Kidney (tissue), 14 donors: ENCODE measurements around the gene TMEM179. TPM values are rescaled to one million over a fixed set of nuclear protein-coding genes. Genes with fewer than 3 reads are reported as not detected.

Source experiments
- DNase-seq, 5 donors: peaks; one replicate each; pipeline ENCODE4 v3.0.0-alpha.2; 2013 to 2020
- FAIRE-seq: peaks from 2 replicates; lab custom pipeline; 2012; peaks lifted over from hg19 to GRCh38; lab: Jason Lieb, UNC
- H3K27ac ChIP-seq, 2 donors: one replicate each; pipeline ENCODE4 v1.7.0; 2013; ENCODE audit warnings: low read depth in 2 of 2, low read length in 2 of 2, inconsistent platforms in 1 of 2
- H3K27me3 ChIP-seq: one replicate; pipeline ENCODE4 v1.7.1; 2013; ENCODE audit warnings: low read length, inconsistent platforms; ENCODE audit not compliant: control insufficient read depth, insufficient read depth
- H3K36me3 ChIP-seq, 3 donors: one replicate each; pipeline versions ENCODE4 v1.7.0 to v1.7.1; 2013; ENCODE audit warnings: low read length in 3 of 3, control low read depth in 1 of 3, inconsistent platforms in 1 of 3; ENCODE audit not compliant: insufficient read depth in 3 of 3, control insufficient read depth in 2 of 3
- H3K4me1 ChIP-seq, 3 donors: one replicate each; pipeline versions ENCODE4 v1.7.0 to v1.7.1; 2013; ENCODE audit warnings: low read length in 3 of 3, inconsistent platforms in 1 of 3, low read depth in 1 of 3; ENCODE audit not compliant: control insufficient read depth in 2 of 3, insufficient read depth in 2 of 3
- H3K4me3 ChIP-seq, 3 donors: one replicate each; pipeline versions ENCODE4 v1.7.0 to v1.8.1; 2013; ENCODE audit warnings: low read length in 3 of 3, control low read depth in 1 of 3, inconsistent platforms in 1 of 3
- H3K9ac ChIP-seq, 3 donors: one replicate each; pipeline versions ENCODE4 v1.7.0 to v1.7.1; 2013; ENCODE audit warnings: low read length in 3 of 3, control low read depth in 1 of 3, inconsistent platforms in 1 of 3
- H3K9me3 ChIP-seq, 3 donors: one replicate each; pipeline versions ENCODE4 v1.7.0 to v1.7.1; 2013; ENCODE audit warnings: low read length in 3 of 3, control low read depth in 1 of 3, inconsistent platforms in 1 of 3; ENCODE audit not compliant: control insufficient read depth in 2 of 3, insufficient read depth in 1 of 3
- CTCF ChIP-seq: IDR thresholded peaks from 3 replicates; pipeline ENCODE4 v1.5.1; 2012; ENCODE audit warnings: mild to moderate bottlenecking, moderate library complexity, borderline replicate concordance; ENCODE audit not compliant: insufficient read depth; ENCODE audit errors: extremely low read depth
- intact Hi-C: fragments of 100-400 bp; cut with DNase I; formaldehyde crosslinking; loops from one replicate; pipeline ENCODE4 v1.11.1; 2022
- polyA plus RNA-seq: library from polyadenylated mRNA; stranded (reverse); fragments of 350-450 nt; fragmentation: Illumina TruSeq; extraction: RNeasy Lipid Tissue Mini Kit (QIAGEN cat#74804); gene quantifications from one replicate; pipeline ENCODE4 v1.2.3, GENCODE V29; 2014; ENCODE audit warnings: low read depth, low replicate concordance; ENCODE audit not compliant: insufficient read depth
- total RNA-seq: library from RNA; stranded (reverse); fragmentation: NEBNext Ultra II Directional; extraction: Animal tissue kit (Norgen Biotek cat#: 25700); gene quantifications from one replicate; pipeline ENCODE4 v1.2.1, GENCODE V29; 2021
- donor health status: control.
- donor health status: control.
- donor health status: control.
- donor health status: control.
- donor health status: control.
- donor health status: DM: yes; HTN: yes; CAD: no.
- donor health status: Normal renal cell carcinoma (clear cell type).

Gene TMEM179
- total and polyA plus RNA-seq, 2 donors from 2014 or later, result 0.50 to 0.67 TPM

- intact Hi-C loops, result no loop called here
- DNase-seq (no peak), FAIRE-seq (no peak)
- no peaks in the 10 kb centered on the region for H3K27me3 ChIP-seq
- H3K9ac ChIP-seq, result no peak overlapping the region
- no peak for TF ChIP-seq CTCF
- H3K4me3 ChIP-seq, result no peak overlapping the region
- H3K4me1 ChIP-seq, result no peaks in the 10 kb centered on the region
- H3K36me3 ChIP-seq, result no peaks in the 10 kb centered on the region
- peaks cover 0 to 3% (median 0%) of the 10 kb centered on the region in 3 donors for H3K9me3 ChIP-seq
- no peak overlapping the region for H3K27ac ChIP-seq
Observed at GRCh38 chr14:104644091-104644635, 39.6 kb upstream of the TMEM179 start.

- H3K27ac ChIP-seq, result no peak overlapping the region
- intact Hi-C loops, result no loop called here
- DNase-seq (no peak), FAIRE-seq (no peak)
- H3K36me3 ChIP-seq, result no peaks in the 10 kb centered on the region
- H3K9me3 ChIP-seq, result peaks cover 0 to 3% (median 0%) of the 10 kb centered on the region in 3 donors
- H3K27me3 ChIP-seq, result no peaks in the 10 kb centered on the region
- H3K9ac ChIP-seq, result no peak overlapping the region
- no peak for TF ChIP-seq CTCF
- H3K4me1 ChIP-seq, result no peaks in the 10 kb centered on the region
- no peak overlapping the region for H3K4me3 ChIP-seq
Observed at GRCh38 chr14:104643306-104643705, 38.7 kb upstream of the TMEM179 start.

- no peak for DNase-seq
- H3K27ac ChIP-seq, result no peak overlapping the region
- intact Hi-C loops, result no loop called here
- no peaks in the 10 kb centered on the region for H3K4me1 ChIP-seq
- no peak overlapping the region for H3K9ac ChIP-seq
- no peak for TF ChIP-seq CTCF
- H3K27me3 ChIP-seq, result no peaks in the 10 kb centered on the region
- FAIRE-seq, result no peak
- peaks cover 0 to 3% (median 0%) of the 10 kb centered on the region in 3 donors for H3K9me3 ChIP-seq
- H3K36me3 ChIP-seq, result no peaks in the 10 kb centered on the region
- H3K4me3 ChIP-seq, result no peak overlapping the region
Observed at GRCh38 chr14:104642540-104642868, 37.9 kb upstream of the TMEM179 start.
